Vagina (tissue), 2 donors: ENCODE data around the gene SLC39A6.

ENCODE experiments used
- POLR2A ChIP-seq, 2 donors: fragments of 450-650 bp; IDR thresholded peaks; one replicate each; pipeline ENCODE4 v1.6.1; 2017; ENCODE audit warnings: antibody characterized with exemption in 2 of 2, mild to moderate bottlenecking in 2 of 2, moderate library complexity in 2 of 2
- POLR2AphosphoS5 ChIP-seq, 2 donors: sonication (generic); formaldehyde crosslinking; IDR thresholded peaks; one replicate each; pipeline ENCODE4 v1.9.0; 2017; ENCODE audit warnings: antibody characterized with exemption in 2 of 2, mild to moderate bottlenecking in 2 of 2, low read depth in 1 of 2; ENCODE audit not compliant: insufficient read depth in 1 of 2
- TF ChIP-seq, protein P1 (sequence below), 3 experiments: fragments of 450-650 bp in 2 of 3; fragments of 200-600 bp in 1 of 3; sonication (generic) in 1 of 3; IDR thresholded peaks; one replicate each; pipeline ENCODE4 v1.5.1; 2017 to 2019; ENCODE audit warnings: antibody characterized with exemption in 3 of 3, mild to moderate bottlenecking in 2 of 3, moderate library complexity in 2 of 3

DNA sequence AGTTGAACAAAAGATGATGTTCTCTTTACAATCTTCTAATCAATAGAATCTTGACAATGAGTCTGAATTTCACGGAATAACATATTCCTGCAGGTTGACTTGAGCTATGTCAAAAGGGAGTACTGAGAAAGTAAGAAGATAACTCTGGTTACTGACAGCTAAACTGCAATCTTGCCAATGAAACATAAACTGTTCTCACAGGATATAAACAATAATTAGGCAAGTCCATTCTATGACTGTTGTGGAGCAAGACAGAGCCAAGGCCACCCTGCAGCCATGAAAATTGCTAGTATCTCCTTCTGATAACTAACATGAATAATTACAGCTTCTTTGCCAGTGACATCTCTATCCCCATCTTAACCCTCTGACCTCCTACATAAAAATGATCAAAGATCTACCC, 55.5 kb downstream of the SLC39A6 start:
- TF ChIP-seq, protein P1, sequence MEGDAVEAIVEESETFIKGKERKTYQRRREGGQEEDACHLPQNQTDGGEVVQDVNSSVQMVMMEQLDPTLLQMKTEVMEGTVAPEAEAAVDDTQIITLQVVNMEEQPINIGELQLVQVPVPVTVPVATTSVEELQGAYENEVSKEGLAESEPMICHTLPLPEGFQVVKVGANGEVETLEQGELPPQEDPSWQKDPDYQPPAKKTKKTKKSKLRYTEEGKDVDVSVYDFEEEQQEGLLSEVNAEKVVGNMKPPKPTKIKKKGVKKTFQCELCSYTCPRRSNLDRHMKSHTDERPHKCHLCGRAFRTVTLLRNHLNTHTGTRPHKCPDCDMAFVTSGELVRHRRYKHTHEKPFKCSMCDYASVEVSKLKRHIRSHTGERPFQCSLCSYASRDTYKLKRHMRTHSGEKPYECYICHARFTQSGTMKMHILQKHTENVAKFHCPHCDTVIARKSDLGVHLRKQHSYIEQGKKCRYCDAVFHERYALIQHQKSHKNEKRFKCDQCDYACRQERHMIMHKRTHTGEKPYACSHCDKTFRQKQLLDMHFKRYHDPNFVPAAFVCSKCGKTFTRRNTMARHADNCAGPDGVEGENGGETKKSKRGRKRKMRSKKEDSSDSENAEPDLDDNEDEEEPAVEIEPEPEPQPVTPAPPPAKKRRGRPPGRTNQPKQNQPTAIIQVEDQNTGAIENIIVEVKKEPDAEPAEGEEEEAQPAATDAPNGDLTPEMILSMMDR (IDR thresholded peaks at IDR 0.05) = no peak
- no peak for TF ChIP-seq POLR2A (IDR thresholded peaks at IDR 0.05)
- no peak for TF ChIP-seq POLR2AphosphoS5 (IDR thresholded peaks at IDR 0.05; ENCODE audit: insufficient read depth in 1 of 2, low read depth in 1 of 2)
